Stomach (tissue), 9 donors: ENCODE measurements around the gene ZDHHC7. TPM values are rescaled to one million over a fixed set of nuclear protein-coding genes. Genes with fewer than 3 reads are reported as not detected.

Experiments
- DNase-seq, 2 donors: peaks; one replicate each; pipeline versions ENCODE4 v3.0.0 to v3.0.0-alpha.2; 2013 to 2019
- H3K27ac ChIP-seq, 5 donors: fragments of 200-600 bp in 4 of 5; sonication (generic) in 4 of 5; one replicate each; pipeline ENCODE4 v1.5.1; 2013 to 2019; ENCODE audit warnings: mild to moderate bottlenecking in 1 of 5, moderate library complexity in 1 of 5
- H3K27me3 ChIP-seq, 3 donors: fragments of 200-600 bp; sonication (generic); one replicate each; pipeline ENCODE4 v1.5.1; 2017 to 2019; ENCODE audit warnings: mixed run types in 1 of 3
- H3K36me3 ChIP-seq, 4 donors: fragments of 200-600 bp; sonication (generic); 1 replicate in 3 of 4; 2 replicates in 1 of 4; pipeline ENCODE4 v1.5.1; 2016 to 2019
- H3K4me1 ChIP-seq, 4 donors: fragments of 200-600 bp; sonication (generic); one replicate each; pipeline ENCODE4 v1.5.1; 2016 to 2019
- H3K4me3 ChIP-seq, 4 donors: fragments of 200-600 bp; sonication (generic) in 3 of 4; one replicate each; pipeline ENCODE4 v1.5.1; 2016 to 2019; ENCODE audit warnings: mild to moderate bottlenecking in 1 of 4
- H3K9me3 ChIP-seq, 4 donors: fragments of 200-600 bp; sonication (generic); one replicate each; pipeline ENCODE4 v1.5.1; 2016 to 2019
- EP300 ChIP-seq: sonication (generic); formaldehyde crosslinking; IDR thresholded peaks from one replicate; pipeline ENCODE4 v1.6.1; 2017; ENCODE audit warnings: antibody characterized with exemption
- POLR2A ChIP-seq, 4 donors: fragments of 450-650 bp; IDR thresholded peaks; one replicate each; pipeline ENCODE4 v1.6.1; 2016; ENCODE audit warnings: antibody characterized with exemption in 4 of 4, control low read depth in 2 of 4, mild to moderate bottlenecking in 1 of 4, moderate library complexity in 1 of 4
- POLR2AphosphoS5 ChIP-seq, 3 donors: sonication (generic); formaldehyde crosslinking; IDR thresholded peaks; one replicate each; pipeline ENCODE4 v1.6.1; 2016; ENCODE audit warnings: antibody characterized with exemption in 3 of 3
- WGBS, 5 donors: extraction: QIAGEN DNeasy Blood & Tissue Kit in 3 of 5; methylation state at CpG; one replicate each; pipeline versions ENCODE4 v1.1.5 to v1.1.7; 2013 to 2018; 5-methylcytosine and 5-hydroxymethylcytosine counted together
- intact Hi-C: fragments of 100-400 bp; cut with DNase I; formaldehyde crosslinking; loops from one replicate; pipeline ENCODE4 v1.15.1; 2023; ENCODE audit warnings: low total_unique reads
- polyA plus RNA-seq, 3 donors: library from polyadenylated mRNA; stranded (reverse); fragments of 200-250 nt; gene quantifications; one replicate each; pipeline ENCODE4 v1.2.3, GENCODE V29; 2013
- total RNA-seq, 5 donors: library from RNA; depleted of rRNA; stranded (reverse); fragments of >200 nt; gene quantifications; one replicate each; pipeline versions ENCODE4 v1.1.0 to v1.2.3, GENCODE V29; 2014 to 2016
- TF ChIP-seq, protein P1 (sequence below), 7 experiments: fragments of 450-650 bp in 4 of 7; fragments of 200-600 bp in 3 of 7; sonication (generic) in 3 of 7; IDR thresholded peaks; one replicate each; pipeline ENCODE4 v1.5.1; 2016 to 2019; ENCODE audit warnings: antibody characterized with exemption in 7 of 7, control low read depth in 2 of 7, mild to moderate bottlenecking in 1 of 7
- donor health status: healthy with polysubstance abuse.
- donor health status: Bipolar disorder and iron deficiency.
- donor health status: healthy.

The ZDHHC7 gene
- total and polyA plus RNA-seq, 8 donors: 15.0 to 358 (median 56.2) TPM

DNA sequence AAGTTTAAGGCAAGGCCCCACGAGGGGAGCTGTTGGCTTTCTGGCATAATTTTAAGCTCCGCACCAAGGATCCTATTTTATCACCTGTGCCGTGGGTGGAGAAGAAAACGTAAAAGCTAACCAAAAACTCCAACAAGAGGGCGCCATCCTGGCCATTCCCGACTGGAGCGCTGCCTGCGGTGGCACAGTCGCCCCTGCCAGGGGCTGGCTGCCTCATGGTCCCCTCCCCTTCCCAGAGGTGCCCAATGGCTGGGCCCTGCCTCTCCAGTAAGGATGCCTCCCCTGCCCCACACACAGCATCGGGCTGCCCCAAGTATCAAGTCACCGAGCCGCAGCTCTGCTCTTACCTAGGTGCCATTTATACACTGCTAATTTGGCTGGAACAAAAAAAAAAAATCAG lies 36.3 kb downstream of the ZDHHC7 start:
- peak overlapping the region in 4 of 5 donors; percentile 31 to 81 (median 62) for H3K27ac ChIP-seq
- no peaks in the 10 kb centered on the region for H3K27me3 ChIP-seq
- H3K36me3 ChIP-seq: peaks cover 34 to 68% (median 65%) of the 10 kb centered on the region in 4 donors
- 84 to 90% (median 85%) methylated on average over 11 to 12 of the region's 12 CpGs for WGBS, 5 donors
- intact Hi-C loops: no loop called here
- TF ChIP-seq, protein P1, sequence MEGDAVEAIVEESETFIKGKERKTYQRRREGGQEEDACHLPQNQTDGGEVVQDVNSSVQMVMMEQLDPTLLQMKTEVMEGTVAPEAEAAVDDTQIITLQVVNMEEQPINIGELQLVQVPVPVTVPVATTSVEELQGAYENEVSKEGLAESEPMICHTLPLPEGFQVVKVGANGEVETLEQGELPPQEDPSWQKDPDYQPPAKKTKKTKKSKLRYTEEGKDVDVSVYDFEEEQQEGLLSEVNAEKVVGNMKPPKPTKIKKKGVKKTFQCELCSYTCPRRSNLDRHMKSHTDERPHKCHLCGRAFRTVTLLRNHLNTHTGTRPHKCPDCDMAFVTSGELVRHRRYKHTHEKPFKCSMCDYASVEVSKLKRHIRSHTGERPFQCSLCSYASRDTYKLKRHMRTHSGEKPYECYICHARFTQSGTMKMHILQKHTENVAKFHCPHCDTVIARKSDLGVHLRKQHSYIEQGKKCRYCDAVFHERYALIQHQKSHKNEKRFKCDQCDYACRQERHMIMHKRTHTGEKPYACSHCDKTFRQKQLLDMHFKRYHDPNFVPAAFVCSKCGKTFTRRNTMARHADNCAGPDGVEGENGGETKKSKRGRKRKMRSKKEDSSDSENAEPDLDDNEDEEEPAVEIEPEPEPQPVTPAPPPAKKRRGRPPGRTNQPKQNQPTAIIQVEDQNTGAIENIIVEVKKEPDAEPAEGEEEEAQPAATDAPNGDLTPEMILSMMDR (IDR thresholded peaks at IDR 0.05): no peak
- TF ChIP-seq POLR2A (IDR thresholded peaks at IDR 0.05): no peak
- H3K9me3 ChIP-seq: no peaks in the 10 kb centered on the region
- H3K4me1 ChIP-seq: peaks cover 27 to 77% (median 47%) of the 10 kb centered on the region in 4 donors
- no peak overlapping the region for H3K4me3 ChIP-seq
- DNase-seq: no peak

GRCh38 chr16:84973776-84974523 lies 37.4 kb downstream of the ZDHHC7 start:
- H3K4me1 ChIP-seq: peaks cover 27 to 75% (median 47%) of the 10 kb centered on the region in 4 donors
- H3K27me3 ChIP-seq: no peaks in the 10 kb centered on the region
- intact Hi-C loops: no loop called here
- no peak overlapping the region for H3K4me3 ChIP-seq
- TF ChIP-seq, protein P1 (IDR thresholded peaks at IDR 0.05): no peak
- no peak for TF ChIP-seq EP300
- TF ChIP-seq POLR2A (IDR thresholded peaks at IDR 0.05): no peak
- TF ChIP-seq POLR2AphosphoS5 (IDR thresholded peaks at IDR 0.05): no peak
- no peak for DNase-seq
- peak overlapping the region in 4 of 5 donors; percentile 52 to 83 (median 77) for H3K27ac ChIP-seq
- H3K36me3 ChIP-seq: peaks cover 34 to 56% (median 56%) of the 10 kb centered on the region in 4 donors
- WGBS, 5 donors: 82 to 93% (median 87%) methylated on average over 23 of the region's 23 CpGs
- no peaks in the 10 kb centered on the region for H3K9me3 ChIP-seq

DNA sequence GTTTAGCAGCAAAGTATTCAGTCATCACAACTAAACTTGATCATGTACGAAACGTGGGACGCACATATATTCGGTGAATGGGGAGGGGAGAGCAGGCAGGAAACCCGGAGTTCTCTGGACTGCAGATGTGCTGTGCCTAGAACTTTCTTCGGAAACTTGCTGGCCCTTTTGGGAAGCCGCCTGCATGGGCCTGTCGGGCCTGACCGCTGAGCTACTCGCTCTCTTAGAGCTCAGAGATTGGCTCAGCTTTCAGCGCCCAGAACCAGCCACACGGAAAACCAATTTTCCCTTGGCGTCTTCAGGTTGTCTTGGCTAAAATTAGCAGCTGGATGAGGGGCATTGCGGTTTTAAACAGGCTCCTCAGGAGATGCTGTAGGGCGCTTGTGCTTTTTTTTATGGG lies 38.1 kb downstream of the ZDHHC7 start:
- H3K9me3 ChIP-seq: no peaks in the 10 kb centered on the region
- H3K27ac ChIP-seq: peak overlapping the region; percentile 22 to 83 (median 75)
- TF ChIP-seq POLR2A (IDR thresholded peaks at IDR 0.05) (no peak), POLR2AphosphoS5 (IDR thresholded peaks at IDR 0.05) (no peak), EP300 (no peak)
- TF ChIP-seq, protein P1 (IDR thresholded peaks at IDR 0.05): no peak
- no peak overlapping the region for H3K4me3 ChIP-seq
- DNase-seq: no peak
- intact Hi-C loops: no loop called here
- peaks cover 28 to 49% (median 49%) of the 10 kb centered on the region in 4 donors for H3K36me3 ChIP-seq
- H3K27me3 ChIP-seq: no peaks in the 10 kb centered on the region
- WGBS, 5 donors: 88 to 92% (median 89%) methylated on average over 15 of the region's 15 CpGs
- peaks cover 26 to 72% (median 45%) of the 10 kb centered on the region in 4 donors for H3K4me1 ChIP-seq

GRCh38 chr16:84970447-84971127 lies 40.7 kb downstream of the ZDHHC7 start:
- Histone ChIP-seq H3K27me3 (no peaks in the 10 kb centered on the region), H3K9me3 (no peaks in the 10 kb centered on the region), H3K36me3 (peaks cover 10 to 23% (median 22%) of the 10 kb centered on the region in 4 donors), H3K4me3 (no peak overlapping the region), H3K4me1 (peaks cover 6 to 48% (median 21%) of the 10 kb centered on the region in 4 donors), H3K27ac (peak overlapping the region in 1 of 5 donors; percentile 83)
- peak; percentile 84 to 92 for DNase-seq
- intact Hi-C loops: no loop called here
- WGBS, 5 donors: 19 to 22% (median 20%) methylated on average over 13 to 18 of the region's 18 CpGs
- TF ChIP-seq EP300 (no peak), POLR2AphosphoS5 (IDR thresholded peaks at IDR 0.05) (peak in 1 of 3 donors; percentile 57)
- TF ChIP-seq, protein P1 (IDR thresholded peaks at IDR 0.05): peak in 6 of 7 experiments; percentile 68 to 97 (median 93)
